SIG-M5 treated with dmso at 0.1 percent for 504 hours (cell line): Measurements from ENCODE around the gene ZNF385A.

Experiments
- DNase-seq: peaks from one replicate; lab custom pipeline; 2025; ENCODE audit not compliant: unreplicated experiment; lab: John Stamatoyannopoulos, UW

ZNF385A gene

GRCh38 chr12:54393743-54394142, 9.2 kb upstream of the ZNF385A start:
- DNase-seq, result peak; percentile 40

DNA sequence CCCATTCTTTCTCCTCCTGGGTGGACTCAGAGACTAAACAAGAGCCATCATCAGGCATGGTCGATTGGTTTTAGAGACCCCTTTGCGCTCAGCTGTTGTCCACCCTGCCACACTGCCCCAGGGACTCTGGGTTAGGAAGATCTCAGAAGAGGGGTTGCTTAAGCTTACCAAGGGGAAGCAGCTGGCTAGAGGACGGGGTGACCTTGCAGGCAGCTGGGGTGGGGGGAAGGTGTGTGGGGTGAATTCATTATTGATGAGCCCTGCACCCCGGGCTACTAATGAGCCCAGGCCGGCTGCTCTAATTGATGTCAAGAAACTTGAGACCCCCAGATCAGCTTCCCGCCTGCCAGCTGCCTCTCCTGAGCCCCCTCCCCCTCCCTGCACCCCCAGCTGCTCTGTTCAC, 8.7 kb upstream of the ZNF385A start:
- no peak for DNase-seq

- DNase-seq, result no peak
These were observed 8.1 kb upstream of the ZNF385A start for GRCh38 chr12:54392485-54393206.

GRCh38 chr12:54390668-54391551, 6.4 kb upstream of the ZNF385A start:
- DNase-seq, result peak; percentile 36

DNA sequence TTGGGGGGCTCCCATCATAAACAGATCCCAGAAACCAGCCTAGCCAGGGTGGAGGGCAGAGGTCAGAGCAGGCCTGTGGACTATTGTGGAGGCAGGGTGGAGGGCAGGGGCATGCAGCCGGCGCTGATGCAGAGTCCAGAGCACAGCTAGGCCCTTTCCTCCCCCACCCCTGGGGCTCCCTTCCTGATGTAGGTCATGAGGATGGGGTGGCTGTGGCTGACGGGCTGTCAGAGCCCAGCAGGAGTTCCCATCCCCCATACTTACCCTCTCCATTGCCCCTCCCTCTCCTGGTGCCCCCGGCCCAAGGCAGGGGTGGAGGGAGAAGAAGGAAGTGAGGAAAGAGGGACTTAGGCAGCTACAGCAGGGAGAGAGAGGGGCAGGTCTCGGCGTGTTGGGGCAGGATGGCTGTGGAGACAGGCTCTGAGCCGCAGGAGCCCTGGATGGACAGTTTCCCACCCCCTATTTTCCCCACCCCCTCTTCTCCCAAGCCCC, 5.7 kb upstream of the ZNF385A start:
- DNase-seq, result peak; percentile 13

DNA sequence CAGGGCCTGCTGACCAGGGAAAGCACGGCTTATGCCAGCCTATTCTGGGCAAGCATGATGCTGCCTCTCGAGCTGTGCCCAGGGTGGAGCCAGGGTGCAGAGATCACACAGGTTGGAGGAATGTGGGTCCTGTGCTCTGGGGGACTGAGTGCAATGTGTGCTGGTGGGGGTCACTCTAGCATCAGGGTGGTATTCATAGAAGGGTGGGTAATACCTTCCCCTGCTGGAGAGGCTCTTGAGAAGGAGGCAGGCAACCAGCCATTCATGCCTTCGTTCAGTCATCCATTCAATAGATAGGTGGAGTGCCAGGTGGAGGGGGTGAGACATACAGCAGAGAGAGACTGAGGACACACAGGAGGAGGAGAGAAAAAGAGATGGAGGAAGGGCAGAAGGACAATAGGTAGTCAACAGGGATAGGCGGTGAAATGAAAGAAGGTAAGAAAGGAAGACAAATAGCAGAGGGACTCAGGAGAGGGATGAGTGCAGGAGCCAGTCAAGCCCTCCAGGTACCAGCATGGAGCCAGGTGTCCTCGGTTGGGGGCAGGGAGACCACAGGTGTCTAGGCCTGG, 5.2 kb upstream of the ZNF385A start:
- DNase-seq, result no peak

DNA sequence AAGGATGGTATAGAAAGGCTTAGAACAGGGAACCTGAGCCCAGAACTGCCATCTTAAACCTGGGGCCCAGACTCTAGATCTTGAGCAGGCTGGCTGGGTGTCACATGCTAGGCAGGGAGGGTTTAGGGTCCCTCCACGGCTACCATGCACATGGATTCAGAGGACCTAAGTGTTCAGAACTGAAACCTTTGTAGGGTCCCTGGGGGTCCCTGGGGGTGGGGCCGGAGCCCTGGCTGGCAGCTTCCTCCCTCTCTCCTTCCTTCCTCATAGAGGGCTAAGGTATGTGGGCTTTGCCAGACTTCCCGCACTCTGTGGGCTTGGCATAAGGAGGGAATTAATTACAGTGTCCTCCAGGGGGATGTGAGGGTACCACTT, 4.6 kb upstream of the ZNF385A start:
- no peak for DNase-seq

- no peak for DNase-seq
These were observed 4.0 kb upstream of the ZNF385A start for GRCh38 chr12:54388237-54389133.

- DNase-seq, result no peak
These were observed 2.6 kb upstream of the ZNF385A start for GRCh38 chr12:54387114-54387467.

DNA sequence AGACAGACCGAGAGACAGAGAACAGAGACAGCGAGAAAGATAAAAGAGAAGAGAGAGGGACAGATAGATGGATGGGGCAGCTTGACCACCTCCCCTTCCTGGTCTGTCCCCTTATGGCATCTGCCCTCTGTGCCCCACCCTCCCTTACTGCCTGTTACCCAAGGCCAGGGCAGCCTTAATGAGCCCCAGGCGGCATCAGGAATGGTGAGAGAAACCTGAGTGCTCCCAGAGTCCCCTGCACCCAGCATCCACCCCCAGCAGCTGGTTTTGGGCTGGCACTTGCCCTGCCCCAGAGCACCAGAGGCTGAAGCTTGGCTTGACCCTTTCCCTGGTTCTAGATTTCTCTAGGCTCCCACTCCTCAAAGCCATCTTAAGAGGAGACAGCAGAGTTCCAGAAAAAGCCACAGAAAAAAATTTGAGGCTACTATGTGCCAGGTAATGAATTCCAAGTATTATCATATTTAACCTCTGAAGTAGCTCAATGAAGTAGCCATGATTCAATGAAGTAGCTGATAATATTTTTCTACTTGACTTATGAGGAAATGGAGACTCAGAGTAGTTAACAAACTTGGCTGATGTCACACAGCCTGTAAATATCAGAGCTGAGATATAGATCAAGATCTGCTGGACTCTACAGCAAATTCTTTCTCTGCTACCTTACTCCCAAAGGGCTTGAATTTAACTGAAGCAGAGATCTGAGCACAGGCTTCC, 2.0 kb upstream of the ZNF385A start:
- no peak for DNase-seq

GRCh38 chr12:54385251-54385914, 850 bp upstream of the ZNF385A start:
- peak; percentile 50 for DNase-seq

DNA sequence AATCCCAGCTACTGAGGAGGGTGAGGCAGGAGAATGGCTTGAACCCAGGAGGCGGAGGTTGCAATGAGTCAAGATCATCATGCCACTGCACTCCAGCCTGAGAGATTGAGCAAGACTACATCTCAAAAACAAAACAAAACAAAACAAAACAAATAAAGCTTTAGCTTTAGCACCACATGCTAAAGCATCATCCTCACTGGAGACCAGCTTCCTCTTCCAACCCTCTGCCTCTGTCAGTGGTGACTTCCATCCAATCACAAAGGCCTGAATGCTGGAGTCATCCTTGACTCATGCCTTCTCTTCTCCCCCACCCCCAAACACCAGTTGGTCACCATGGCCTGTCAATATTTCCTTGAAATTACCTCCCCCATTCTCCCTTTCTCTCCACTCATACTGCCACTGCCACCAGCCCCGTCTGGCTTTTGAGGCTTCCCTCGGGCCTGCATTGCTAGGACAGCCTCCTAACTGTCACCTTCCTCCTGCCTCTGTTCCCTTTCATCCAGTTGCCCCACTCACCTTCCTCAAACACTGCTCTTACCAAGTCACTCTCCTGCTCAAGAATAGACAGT, 1.4 kb downstream of the ZNF385A start:
- DNase-seq, result peak; percentile 94

DNA sequence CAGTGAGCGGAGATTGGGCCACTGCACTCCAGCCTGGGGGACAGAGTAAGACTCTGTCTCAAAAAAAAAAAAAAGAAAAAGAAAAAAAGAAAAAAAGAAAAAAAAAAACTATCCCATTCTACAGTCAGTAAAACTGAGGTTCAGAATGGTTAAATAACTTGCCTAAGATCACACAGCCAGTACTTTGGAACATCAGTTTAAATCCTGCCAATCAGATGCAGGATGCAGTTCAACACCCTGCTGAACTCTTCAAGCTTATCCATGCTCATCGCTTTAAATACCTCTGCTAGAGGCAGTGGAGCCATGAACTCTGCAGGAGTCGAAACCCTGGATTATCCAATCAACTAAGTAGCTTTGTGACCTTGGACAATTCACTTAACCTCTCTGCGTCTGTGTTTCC, 3.4 kb downstream of the ZNF385A start:
- DNase-seq, result no peak

- DNase-seq, result peak; percentile 91
These were observed 4.9 kb downstream of the ZNF385A start for GRCh38 chr12:54379398-54380201.

GRCh38 chr12:54378796-54379397, 5.6 kb downstream of the ZNF385A start:
- no peak for DNase-seq

DNA sequence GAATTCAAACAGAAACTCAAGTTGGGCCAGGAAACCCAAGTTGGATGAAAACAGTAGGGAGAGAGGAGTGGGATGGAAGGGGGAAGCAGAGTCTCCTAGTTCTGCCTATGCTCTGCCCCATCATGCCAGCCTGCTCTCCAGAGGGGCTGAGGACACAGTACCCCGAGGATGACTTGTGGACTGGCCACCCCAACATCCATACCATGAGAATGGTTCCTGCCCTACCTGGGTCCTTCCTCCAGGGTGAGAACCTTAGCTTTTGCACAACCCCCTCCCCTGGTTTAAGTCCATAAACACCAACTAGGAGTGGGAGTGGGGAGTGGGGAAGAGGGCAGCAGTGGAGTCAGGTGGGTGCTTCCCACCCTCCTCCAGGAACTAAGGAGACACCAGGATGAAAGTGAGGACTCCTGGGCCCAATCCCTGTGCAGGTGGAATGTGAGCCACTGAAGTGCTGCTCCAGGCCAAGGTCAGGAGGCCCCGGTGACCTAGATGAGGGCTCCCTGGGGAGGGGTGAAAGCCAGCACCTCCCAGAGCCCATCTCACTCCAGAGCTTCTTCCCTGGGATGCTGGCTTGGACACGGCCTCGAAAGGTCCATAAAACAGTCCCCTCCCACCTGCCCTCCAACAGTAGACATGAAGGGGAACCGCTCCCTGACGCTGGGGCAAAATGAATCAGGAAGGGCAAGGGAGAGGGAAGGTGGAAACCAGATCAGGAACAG, 6.6 kb downstream of the ZNF385A start:
- DNase-seq, result no peak

GRCh38 chr12:54377007-54377406, 7.5 kb downstream of the ZNF385A start:
- DNase-seq, result no peak

- DNase-seq, result no peak
These were observed 7.9 kb downstream of the ZNF385A start for GRCh38 chr12:54376596-54376995.
